Liver (tissue), 3 donors: ENCODE results near the gene RTN4IP1.

Source experiments
- EGR1 ChIP-seq, 2 donors: IDR thresholded peaks; 2 replicates each; pipeline ENCODE4 v1.6.1; 2016 to 2018; ENCODE audit warnings: antibody characterized with exemption in 2 of 2, low read depth in 2 of 2
- FOXA1 ChIP-seq: IDR thresholded peaks from 2 replicates; pipeline ENCODE4 v1.6.1; 2016; ENCODE audit warnings: antibody characterized with exemption
- JUND ChIP-seq, 2 donors: IDR thresholded peaks; 2 replicates each; pipeline ENCODE4 v1.6.1; 2016; ENCODE audit warnings: antibody characterized with exemption in 2 of 2
- MAX ChIP-seq: IDR thresholded peaks from 2 replicates; pipeline ENCODE4 v1.6.1; 2016; ENCODE audit warnings: antibody characterized with exemption
- RAD21 ChIP-seq, 2 donors: IDR thresholded peaks; 2 replicates each; pipeline ENCODE4 v1.6.1; 2016; ENCODE audit warnings: antibody characterized with exemption in 2 of 2, mild to moderate bottlenecking in 2 of 2
- REST ChIP-seq: IDR thresholded peaks from 2 replicates; pipeline ENCODE4 v1.6.1; 2016; ENCODE audit warnings: antibody characterized with exemption, mild to moderate bottlenecking
- RXRA ChIP-seq, 2 donors: IDR thresholded peaks; 2 replicates each; pipeline ENCODE4 v1.6.1; 2017 to 2018; ENCODE audit warnings: antibody characterized with exemption in 2 of 2, mild to moderate bottlenecking in 1 of 2
- SP1 ChIP-seq: IDR thresholded peaks from 2 replicates; pipeline ENCODE4 v1.6.1; 2018; ENCODE audit warnings: antibody characterized with exemption, mild to moderate bottlenecking
- TAF1 ChIP-seq: conservative IDR thresholded peaks from 2 replicates; pipeline ENCODE4 v1.6.1; 2016; ENCODE audit warnings: antibody characterized with exemption, mild to moderate bottlenecking
- YY1 ChIP-seq: IDR thresholded peaks from 2 replicates; pipeline ENCODE4 v1.6.1; 2016; ENCODE audit warnings: antibody characterized with exemption, mild to moderate bottlenecking
- ZBTB33 ChIP-seq: IDR thresholded peaks from 2 replicates; pipeline ENCODE4 v1.6.1; 2016; ENCODE audit warnings: antibody characterized with exemption
- TF ChIP-seq, protein P1 (sequence below): fragments of 150-350 bp; IDR thresholded peaks from 2 replicates; pipeline ENCODE4 v1.5.1; 2017; ENCODE audit warnings: improper control_type of control experiment, low read depth, low read length; ENCODE audit not compliant: missing input control
- donor health status: healthy.
- donor health status: healthy.

GRCh38 chr6:106659859-106660258, 30.6 kb upstream of the RTN4IP1 start:
- TF ChIP-seq, protein P1, sequence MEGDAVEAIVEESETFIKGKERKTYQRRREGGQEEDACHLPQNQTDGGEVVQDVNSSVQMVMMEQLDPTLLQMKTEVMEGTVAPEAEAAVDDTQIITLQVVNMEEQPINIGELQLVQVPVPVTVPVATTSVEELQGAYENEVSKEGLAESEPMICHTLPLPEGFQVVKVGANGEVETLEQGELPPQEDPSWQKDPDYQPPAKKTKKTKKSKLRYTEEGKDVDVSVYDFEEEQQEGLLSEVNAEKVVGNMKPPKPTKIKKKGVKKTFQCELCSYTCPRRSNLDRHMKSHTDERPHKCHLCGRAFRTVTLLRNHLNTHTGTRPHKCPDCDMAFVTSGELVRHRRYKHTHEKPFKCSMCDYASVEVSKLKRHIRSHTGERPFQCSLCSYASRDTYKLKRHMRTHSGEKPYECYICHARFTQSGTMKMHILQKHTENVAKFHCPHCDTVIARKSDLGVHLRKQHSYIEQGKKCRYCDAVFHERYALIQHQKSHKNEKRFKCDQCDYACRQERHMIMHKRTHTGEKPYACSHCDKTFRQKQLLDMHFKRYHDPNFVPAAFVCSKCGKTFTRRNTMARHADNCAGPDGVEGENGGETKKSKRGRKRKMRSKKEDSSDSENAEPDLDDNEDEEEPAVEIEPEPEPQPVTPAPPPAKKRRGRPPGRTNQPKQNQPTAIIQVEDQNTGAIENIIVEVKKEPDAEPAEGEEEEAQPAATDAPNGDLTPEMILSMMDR = no peak
- no peak for TF ChIP-seq SP1
- TF ChIP-seq ZBTB33 = no peak
- TF ChIP-seq MAX = no peak
- no peak for TF ChIP-seq YY1
- TF ChIP-seq TAF1 = no peak
- no peak for TF ChIP-seq EGR1 (IDR thresholded peaks at IDR 0.05; ENCODE audit: low read depth in 2 of 2)
- no peak for TF ChIP-seq REST
- TF ChIP-seq JUND (IDR thresholded peaks at IDR 0.05) = no peak
- no peak for TF ChIP-seq FOXA1
- no peak for TF ChIP-seq RAD21 (IDR thresholded peaks at IDR 0.05)
- no peak for TF ChIP-seq RXRA (IDR thresholded peaks at IDR 0.05)
